Kidney (tissue), 14 donors: ENCODE results near the gene CD36. TPM values are rescaled to one million over a fixed set of nuclear protein-coding genes. Genes with fewer than 3 reads are reported as not detected.

ENCODE experiments used
- DNase-seq, 5 donors: peaks; one replicate each; pipeline ENCODE4 v3.0.0-alpha.2; 2013 to 2020
- FAIRE-seq: peaks from 2 replicates; lab custom pipeline; 2012; peaks lifted over from hg19 to GRCh38; lab: Jason Lieb, UNC
- H3K27ac ChIP-seq, 2 donors: one replicate each; pipeline ENCODE4 v1.7.0; 2013; ENCODE audit warnings: low read depth in 2 of 2, low read length in 2 of 2, inconsistent platforms in 1 of 2
- H3K27me3 ChIP-seq: one replicate; pipeline ENCODE4 v1.7.1; 2013; ENCODE audit warnings: low read length, inconsistent platforms; ENCODE audit not compliant: control insufficient read depth, insufficient read depth
- H3K36me3 ChIP-seq, 3 donors: one replicate each; pipeline versions ENCODE4 v1.7.0 to v1.7.1; 2013; ENCODE audit warnings: low read length in 3 of 3, control low read depth in 1 of 3, inconsistent platforms in 1 of 3; ENCODE audit not compliant: insufficient read depth in 3 of 3, control insufficient read depth in 2 of 3
- H3K4me1 ChIP-seq, 3 donors: one replicate each; pipeline versions ENCODE4 v1.7.0 to v1.7.1; 2013; ENCODE audit warnings: low read length in 3 of 3, inconsistent platforms in 1 of 3, low read depth in 1 of 3; ENCODE audit not compliant: control insufficient read depth in 2 of 3, insufficient read depth in 2 of 3
- H3K4me3 ChIP-seq, 3 donors: one replicate each; pipeline versions ENCODE4 v1.7.0 to v1.8.1; 2013; ENCODE audit warnings: low read length in 3 of 3, control low read depth in 1 of 3, inconsistent platforms in 1 of 3
- H3K9ac ChIP-seq, 3 donors: one replicate each; pipeline versions ENCODE4 v1.7.0 to v1.7.1; 2013; ENCODE audit warnings: low read length in 3 of 3, control low read depth in 1 of 3, inconsistent platforms in 1 of 3
- H3K9me3 ChIP-seq, 3 donors: one replicate each; pipeline versions ENCODE4 v1.7.0 to v1.7.1; 2013; ENCODE audit warnings: low read length in 3 of 3, control low read depth in 1 of 3, inconsistent platforms in 1 of 3; ENCODE audit not compliant: control insufficient read depth in 2 of 3, insufficient read depth in 1 of 3
- CTCF ChIP-seq: IDR thresholded peaks from 3 replicates; pipeline ENCODE4 v1.5.1; 2012; ENCODE audit warnings: mild to moderate bottlenecking, moderate library complexity, borderline replicate concordance; ENCODE audit not compliant: insufficient read depth; ENCODE audit errors: extremely low read depth
- intact Hi-C: fragments of 100-400 bp; cut with DNase I; formaldehyde crosslinking; loops from one replicate; pipeline ENCODE4 v1.11.1; 2022
- polyA plus RNA-seq: library from polyadenylated mRNA; stranded (reverse); fragments of 350-450 nt; fragmentation: Illumina TruSeq; extraction: RNeasy Lipid Tissue Mini Kit (QIAGEN cat#74804); gene quantifications from one replicate; pipeline ENCODE4 v1.2.3, GENCODE V29; 2014; ENCODE audit warnings: low read depth, low replicate concordance; ENCODE audit not compliant: insufficient read depth
- total RNA-seq: library from RNA; stranded (reverse); fragmentation: NEBNext Ultra II Directional; extraction: Animal tissue kit (Norgen Biotek cat#: 25700); gene quantifications from one replicate; pipeline ENCODE4 v1.2.1, GENCODE V29; 2021
- donor health status: control.
- donor health status: control.
- donor health status: control.
- donor health status: control.
- donor health status: control.
- donor health status: DM: yes; HTN: yes; CAD: no.
- donor health status: Normal renal cell carcinoma (clear cell type).

Gene CD36
- total and polyA plus RNA-seq, 2 donors from 2014 or later: 6.7 to 10.0 TPM

GRCh38 chr7:80651471-80651870 lies 13.0 kb downstream of the CD36 start:
- FAIRE-seq (no peak), DNase-seq (no peak)
- Histone ChIP-seq H3K9me3 (no peaks in the 10 kb centered on the region), H3K27me3 (no peaks in the 10 kb centered on the region), H3K36me3 (no peaks in the 10 kb centered on the region), H3K9ac (no peak overlapping the region), H3K4me1 (no peaks in the 10 kb centered on the region), H3K27ac (no peak overlapping the region), H3K4me3 (no peak overlapping the region)
- TF ChIP-seq CTCF: no peak
- intact Hi-C loops: no loop called here

DNA sequence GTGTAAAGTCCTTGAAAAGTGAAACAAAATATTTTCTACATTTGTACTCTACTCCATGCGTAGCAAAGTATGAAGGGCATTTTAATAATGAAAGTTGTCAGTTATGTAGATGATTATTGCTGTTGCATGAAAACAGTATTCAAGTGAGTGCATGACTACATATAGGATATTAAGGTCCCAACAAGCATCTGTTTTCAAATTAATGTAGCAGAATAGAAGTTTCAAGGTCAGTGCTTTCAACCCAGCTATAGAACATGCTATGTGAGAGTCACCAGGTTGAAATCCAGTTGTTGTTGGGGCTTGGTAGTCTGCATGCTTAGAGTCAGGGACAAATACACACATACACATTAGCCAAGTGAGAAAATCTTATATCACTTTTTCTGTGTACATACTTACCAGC lies 14.8 kb downstream of the CD36 start:
- Histone ChIP-seq H3K9me3 (no peaks in the 10 kb centered on the region), H3K4me3 (no peak overlapping the region), H3K27me3 (no peaks in the 10 kb centered on the region), H3K27ac (no peak overlapping the region), H3K9ac (no peak overlapping the region), H3K4me1 (no peaks in the 10 kb centered on the region), H3K36me3 (no peaks in the 10 kb centered on the region)
- intact Hi-C loops: no loop called here
- TF ChIP-seq CTCF: no peak
- no peak for DNase-seq
- FAIRE-seq: no peak

DNA sequence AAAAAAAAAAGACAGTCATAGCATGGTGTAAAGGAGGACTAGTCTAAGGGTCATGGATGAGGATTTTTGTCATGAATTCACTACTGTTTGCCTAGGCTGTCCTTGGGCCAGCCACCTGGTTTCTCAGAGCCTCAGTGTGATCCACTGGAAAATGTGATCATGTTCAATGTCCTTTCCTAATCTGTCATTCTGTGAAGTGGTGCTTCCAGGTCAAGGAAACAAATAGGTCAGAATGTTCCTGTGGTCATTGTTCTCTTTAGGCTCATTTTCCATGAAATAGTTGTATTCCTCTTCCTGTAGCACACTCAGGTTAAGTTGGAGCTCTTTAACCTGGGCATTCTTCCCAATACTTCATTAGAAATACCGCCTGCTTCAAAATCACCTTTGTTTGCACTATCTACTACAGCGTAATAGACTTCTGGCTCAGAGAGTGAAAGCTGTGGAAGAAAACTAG lies 16.5 kb downstream of the CD36 start:
- FAIRE-seq (no peak), DNase-seq (no peak)
- Histone ChIP-seq H3K9me3 (no peaks in the 10 kb centered on the region), H3K4me1 (no peaks in the 10 kb centered on the region), H3K27me3 (no peaks in the 10 kb centered on the region), H3K36me3 (no peaks in the 10 kb centered on the region), H3K4me3 (no peak overlapping the region), H3K27ac (no peak overlapping the region), H3K9ac (no peak overlapping the region)
- TF ChIP-seq CTCF: no peak
- intact Hi-C loops: no loop called here

- Histone ChIP-seq H3K9me3 (no peaks in the 10 kb centered on the region), H3K9ac (no peak overlapping the region), H3K4me3 (no peak overlapping the region), H3K27me3 (no peaks in the 10 kb centered on the region), H3K4me1 (no peaks in the 10 kb centered on the region), H3K27ac (no peak overlapping the region), H3K36me3 (no peaks in the 10 kb centered on the region)
- intact Hi-C loops: no loop called here
- DNase-seq (no peak), FAIRE-seq (no peak)
- no peak for TF ChIP-seq CTCF
These were observed 17.6 kb downstream of the CD36 start for GRCh38 chr7:80656029-80656428.
